Ammon's horn (tissue), 1 donor: ENCODE measurements around the gene NUMA1.
A peak's percentile ranks its signal among the peaks of the same experiment; 100 is the strongest.

Experiments
- DNase-seq: peaks from one replicate; pipeline ENCODE4 v3.0.0-alpha.2; 2016; ENCODE audit warnings: low spot score

NUMA1 gene

DNA sequence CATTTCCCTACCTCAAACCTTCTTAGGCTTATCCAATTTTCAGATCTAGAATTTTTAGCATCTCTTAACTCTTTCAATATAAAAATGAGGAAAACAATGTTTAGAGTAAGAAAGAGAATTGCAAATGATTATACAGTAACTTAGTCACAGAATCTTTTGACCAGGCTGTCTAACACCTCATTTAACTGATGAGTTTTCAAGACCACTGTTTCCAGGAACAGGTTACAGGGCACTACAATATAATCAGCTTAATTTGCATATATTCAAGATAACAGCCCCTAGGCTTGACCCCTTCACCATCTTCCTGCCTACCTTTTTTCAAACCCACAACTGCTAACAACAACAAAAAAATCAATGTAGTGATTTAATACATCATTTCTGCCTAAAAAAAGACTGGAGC, 12.7 kb downstream of the NUMA1 start:
- no peak for DNase-seq

DNA sequence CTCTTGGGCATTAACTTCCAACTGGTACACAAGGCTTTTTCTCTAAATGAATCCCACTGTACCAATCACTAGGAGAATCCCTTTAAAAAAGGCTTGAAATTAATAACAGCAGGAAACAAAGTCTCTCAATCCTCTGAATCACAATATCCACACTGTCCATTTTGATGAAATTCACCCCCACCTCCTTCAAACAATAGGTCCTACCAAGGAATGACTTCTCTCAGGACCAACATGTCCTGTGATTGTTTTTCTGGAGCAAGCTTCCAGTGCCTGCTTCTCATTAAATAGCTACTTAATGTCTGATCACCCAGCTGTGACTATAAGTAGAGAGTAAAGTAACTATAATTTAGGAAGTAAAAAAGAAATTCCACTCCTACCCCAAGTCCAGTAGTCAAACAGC, 13.1 kb downstream of the NUMA1 start:
- no peak for DNase-seq

GRCh38 chr11:72066855-72067254, 13.5 kb downstream of the NUMA1 start:
- DNase-seq: no peak

DNA sequence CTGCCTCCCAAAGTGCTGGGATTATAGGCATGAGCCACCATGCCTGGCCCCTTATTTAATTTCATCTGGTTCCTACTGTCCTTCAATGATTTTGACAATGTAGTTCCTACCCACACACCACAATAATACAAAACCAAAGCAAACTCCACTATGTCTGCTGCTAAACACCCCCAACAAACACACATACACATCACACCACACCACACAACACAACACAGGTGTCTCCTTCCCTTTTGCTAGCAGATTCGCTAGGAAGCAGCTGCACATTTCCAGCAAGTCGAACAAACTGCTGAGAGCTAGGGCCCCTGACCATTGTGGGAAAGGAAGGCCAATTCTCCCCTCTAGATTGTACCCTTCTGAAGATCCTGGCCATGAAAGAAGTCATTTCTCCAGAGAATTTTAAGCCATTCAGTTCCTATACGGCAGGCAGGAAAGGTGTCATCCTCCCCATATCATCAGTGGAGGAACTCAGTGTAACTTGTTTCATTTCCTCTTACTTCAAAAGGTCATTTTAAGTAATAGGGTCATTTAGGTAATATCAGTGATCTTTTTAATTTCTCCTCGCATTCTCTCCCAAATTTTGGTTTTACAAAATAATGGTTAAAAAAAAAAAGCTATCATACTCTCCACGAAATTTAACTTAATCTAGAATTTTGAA, 18.5 kb downstream of the NUMA1 start:
- no peak for DNase-seq

- DNase-seq: no peak
Measured at GRCh38 chr11:72058416-72059034, 21.8 kb downstream of the NUMA1 start.

DNA sequence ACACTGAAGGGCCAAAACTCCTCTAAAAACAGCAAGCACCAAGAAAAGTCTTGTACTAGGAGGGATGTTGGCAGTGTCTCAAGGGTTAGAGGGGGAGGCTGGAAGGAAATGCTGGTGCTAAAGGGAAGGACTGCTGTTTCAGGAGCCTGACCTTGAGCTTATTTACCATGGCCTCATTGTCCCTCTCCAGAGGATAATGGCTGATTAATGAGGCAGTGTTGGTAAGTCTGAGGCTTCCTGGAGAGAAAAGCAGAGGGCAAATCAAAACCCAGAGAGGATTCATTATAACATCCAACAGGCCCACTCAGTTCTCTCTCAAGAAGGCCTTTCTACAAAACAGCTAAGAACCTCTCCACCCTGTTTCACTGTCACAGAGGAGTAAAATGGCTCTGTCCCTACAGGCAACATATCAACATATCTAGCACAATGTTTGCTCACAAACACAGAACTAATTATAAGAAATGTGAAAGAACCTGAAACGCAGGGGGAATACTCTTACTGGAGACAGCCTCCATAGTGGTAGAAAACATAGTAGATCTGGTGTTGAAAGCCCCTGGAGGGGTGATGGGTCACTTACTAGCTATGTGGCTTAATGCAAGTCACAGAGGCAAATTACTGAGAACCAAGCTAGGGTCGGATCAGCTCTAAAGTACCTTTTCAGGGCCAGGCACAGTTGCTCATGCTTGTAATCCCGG, 31.4 kb downstream of the NUMA1 start:
- peak; percentile 51 for DNase-seq

- peak; percentile 26 for DNase-seq
Measured at GRCh38 chr11:72045849-72046248, 34.5 kb downstream of the NUMA1 start.

DNA sequence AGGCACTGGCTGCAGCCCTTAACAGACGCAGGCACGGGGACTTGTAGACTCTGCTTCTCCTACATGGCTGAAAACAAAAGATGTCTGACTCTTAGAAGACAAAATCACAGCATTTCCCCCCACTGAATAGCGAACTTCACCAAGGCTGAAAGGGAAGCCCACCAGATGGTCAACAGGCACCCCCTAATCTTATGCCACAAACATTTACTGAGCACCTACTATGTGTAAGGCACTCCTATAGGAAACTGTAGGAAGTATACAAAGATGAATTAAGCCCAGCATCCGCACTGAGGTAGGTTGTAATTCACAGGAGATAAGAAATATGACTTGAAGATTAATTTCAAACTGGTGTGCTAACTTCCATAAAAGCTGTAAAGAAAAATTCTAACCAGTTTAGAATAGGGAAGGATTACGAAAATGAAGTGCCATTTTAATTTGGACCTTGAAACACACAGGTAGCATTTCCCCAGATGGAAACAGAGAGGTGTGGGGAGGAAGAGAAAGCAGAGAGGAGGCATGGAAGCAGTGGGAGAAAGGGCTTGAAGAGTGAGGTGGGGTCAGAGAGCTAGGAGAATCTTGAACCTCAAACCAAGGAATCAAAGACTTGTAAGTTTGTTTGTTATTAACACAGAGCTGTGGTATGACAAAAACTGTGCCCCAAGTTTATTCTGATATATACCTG, 38.1 kb downstream of the NUMA1 start:
- no peak for DNase-seq

DNA sequence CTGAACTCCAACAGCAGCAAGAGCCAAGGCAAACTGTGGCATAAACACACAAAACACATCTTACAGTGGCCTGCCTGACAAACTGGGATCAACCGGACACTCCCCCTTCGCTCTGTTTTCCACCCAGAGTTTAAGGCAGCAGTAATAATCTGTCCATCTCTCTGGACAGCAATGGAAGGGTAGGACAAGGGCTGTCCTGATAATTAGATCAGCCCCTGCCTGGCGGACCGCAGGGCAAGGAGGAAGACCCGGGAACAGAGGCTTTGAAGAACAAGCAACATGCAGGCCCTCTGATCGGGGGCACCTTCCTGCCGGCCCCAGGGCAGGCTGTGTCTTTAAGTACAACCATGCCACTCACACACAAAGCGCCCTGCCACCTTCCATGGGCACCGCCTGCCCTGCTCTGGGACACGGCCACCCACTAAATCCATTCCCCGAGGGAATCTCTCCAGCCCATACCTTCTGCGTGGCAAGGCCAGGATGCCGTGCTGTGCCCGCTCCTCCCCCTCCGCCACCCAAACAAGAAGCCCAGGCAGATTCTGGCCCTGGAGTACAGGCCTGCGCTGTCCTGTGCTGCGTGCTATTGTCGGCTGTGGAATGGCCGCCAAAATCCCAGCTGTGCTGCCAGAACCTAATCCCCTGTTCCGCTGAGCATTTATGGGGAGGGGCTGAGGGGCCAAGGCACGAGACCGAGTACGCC, 38.8 kb downstream of the NUMA1 start:
- DNase-seq: peak; percentile 91

DNA sequence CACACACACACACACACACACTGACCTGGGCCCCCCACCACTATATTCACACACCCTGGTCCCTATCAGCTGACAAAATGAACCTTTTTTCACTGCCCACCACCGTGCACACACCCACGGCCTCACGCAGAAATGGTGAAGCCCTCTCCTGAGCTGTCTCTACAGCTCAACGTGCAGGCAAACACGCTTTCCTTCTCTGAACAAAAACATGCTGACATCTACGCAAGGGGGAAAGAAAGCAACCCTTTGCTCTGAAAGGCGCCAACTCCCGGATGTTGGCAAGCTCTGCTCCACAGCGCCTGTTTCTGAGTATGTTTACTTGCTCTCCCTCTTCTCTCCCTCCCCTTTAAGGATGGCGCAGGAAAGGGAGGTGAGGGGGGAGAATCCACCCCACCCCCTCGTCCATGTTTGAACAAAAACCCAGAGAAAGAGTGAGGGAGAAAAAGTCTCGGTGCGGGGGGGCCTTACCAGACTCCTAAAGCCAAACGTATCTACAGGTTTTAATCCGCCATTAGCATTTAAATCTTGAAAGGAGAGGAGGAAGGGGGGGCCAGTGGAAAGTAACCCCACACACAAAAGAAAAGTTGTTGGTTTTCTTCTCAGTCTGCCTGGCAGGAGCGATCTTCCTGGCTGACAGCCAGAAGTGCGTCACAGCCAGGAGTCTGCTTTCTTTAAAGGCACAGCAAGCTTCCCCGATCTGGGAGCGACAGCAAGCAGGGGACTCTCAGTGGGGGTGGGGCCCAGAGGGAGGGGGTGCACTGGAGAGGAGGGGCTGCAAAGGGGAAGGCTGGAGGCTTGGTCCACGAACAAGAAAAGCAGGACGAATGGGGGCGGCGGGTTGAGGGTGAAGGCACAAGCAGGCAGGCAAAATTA, 39.6 kb downstream of the NUMA1 start:
- peak; percentile 95 for DNase-seq

DNA sequence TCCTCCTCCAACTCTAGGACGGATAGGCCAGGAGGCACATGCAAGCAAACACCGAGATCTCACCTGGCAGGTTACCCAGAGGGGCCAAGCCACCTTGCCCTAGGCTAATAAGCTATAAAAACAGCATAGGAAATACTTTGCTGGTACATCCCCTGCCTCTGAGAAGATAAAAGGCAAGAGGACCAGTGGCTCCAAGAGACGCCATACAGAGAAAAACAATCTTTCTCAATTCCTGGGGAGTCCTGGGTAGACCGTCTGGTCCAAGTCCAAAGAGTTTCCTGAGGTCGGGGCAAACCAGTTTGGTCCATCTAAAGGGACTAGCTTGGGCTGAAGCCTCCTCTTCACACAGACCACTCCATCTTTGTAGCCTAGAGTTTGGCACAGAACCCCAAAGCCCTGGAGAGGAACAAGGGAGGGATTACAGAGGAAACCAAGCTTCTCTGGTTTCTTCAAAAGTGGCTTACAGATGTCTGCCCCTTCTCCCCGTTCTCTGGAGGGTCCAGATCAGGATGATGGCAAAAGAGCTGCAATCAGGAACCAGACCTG, 40.4 kb downstream of the NUMA1 start:
- peak; percentile 21 for DNase-seq

GRCh38 chr11:72039031-72039855, 41.1 kb downstream of the NUMA1 start:
- peak; percentile 27 for DNase-seq

- peak; percentile 76 for DNase-seq
Measured at GRCh38 chr11:72038491-72038890, 41.9 kb downstream of the NUMA1 start.

DNA sequence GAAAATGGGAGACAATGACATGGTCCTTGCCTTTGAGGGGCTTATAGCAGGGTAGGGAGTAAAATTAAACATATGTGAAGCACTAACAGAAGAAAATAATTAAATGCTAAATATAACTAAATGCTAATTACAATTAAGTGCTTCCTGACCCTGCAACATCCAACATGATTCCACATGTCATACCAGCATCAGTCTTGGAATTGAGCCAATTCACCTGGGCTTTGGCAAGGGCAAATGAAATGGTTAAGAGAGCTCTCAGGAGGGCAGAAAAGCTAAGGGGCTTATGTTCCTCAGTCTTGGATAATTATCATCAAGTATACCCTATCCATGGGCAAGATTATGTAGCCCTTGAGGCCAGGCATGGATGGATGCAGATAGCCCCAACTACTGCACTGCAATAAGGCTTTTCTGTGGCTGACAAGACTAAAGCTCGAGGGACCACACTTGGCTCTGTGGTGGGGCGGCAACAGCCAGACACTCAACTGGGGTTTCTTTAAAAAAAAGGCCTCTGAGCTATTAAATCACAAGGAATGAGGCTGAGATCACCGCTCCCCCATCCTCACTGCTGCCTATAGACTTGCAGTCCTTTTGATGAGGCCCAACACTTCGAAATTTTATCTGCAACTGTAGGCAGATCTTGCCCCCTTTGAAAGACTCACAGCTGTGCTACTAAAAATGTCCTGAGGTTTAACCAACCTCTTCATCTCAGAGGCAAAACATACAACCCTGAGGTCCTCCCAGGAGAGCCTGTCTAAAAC, 42.6 kb downstream of the NUMA1 start:
- no peak for DNase-seq

GRCh38 chr11:72036687-72037086, 43.7 kb downstream of the NUMA1 start:
- no peak for DNase-seq

- no peak for DNase-seq
Measured at GRCh38 chr11:72030472-72031045, 49.8 kb downstream of the NUMA1 start.

DNA sequence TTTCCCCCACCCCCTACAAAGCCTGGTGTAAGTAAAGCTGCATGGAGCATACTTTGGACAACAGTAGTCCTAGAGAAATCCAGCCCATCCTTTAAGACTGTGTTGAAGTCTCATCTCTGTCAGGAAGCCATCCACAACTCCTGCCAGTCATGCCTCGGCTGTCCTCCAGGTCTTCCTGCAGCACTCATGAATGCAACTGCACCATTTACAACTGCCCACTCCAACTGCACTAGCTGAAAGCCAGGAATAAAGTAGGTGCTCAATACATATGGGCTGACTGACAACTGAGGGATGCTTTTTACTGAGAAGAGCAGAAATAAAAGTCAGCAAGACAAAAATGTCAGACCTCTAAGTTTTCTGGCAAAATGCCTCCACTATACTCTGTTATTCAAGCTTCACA, 54.3 kb downstream of the NUMA1 start:
- DNase-seq: no peak

DNA sequence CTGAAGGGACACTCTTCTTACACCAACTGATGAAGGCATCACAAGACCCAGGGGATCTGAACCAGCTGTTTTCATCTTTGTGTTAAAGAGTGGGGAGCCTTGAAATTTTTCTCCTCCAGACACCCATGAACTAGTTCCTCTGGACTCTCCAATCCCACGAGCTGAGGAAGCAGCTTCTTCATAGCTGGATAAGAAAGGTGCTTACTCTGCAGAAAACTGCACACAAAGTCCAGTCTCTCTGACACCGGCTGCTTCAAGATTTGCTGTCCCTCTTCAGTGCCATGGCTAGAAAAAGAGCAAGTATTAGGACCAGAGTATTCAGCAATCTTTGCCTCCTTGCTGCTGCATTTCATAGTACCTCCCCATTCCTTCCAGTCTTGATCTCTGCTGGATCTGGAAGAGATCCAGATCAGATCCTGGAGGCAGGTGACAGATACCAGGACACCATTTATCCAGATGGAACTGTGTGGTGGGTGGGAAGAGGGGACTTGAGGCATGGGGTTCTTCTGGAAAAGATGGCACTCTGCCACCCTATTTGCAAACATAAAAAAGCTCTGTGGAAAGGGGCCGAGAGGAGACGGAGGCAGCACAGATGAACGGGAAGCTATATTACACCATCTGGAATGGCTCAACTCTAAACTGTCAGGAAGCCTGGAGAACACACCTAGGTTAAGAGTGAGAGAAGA, 56.1 kb downstream of the NUMA1 start:
- no peak for DNase-seq
